Stimulated activated CD4-positive, alpha-beta T cell treated with anti-CD3 and anti-CD28 coated beads, Interleukin-4, amount 100 ng/mL, for 24 hours (primary cell): ENCODE measurements around the gene GRIP2.

Experiments
- DNase-seq: peaks from one replicate; pipeline ENCODE4 v3.0.0-alpha.2; 2020

Gene GRIP2

GRCh38 chr3:14538451-14539088 lies 1.6 kb downstream of the GRIP2 start:
- no peak for DNase-seq

GRCh38 chr3:14537590-14538450 lies 2.3 kb downstream of the GRIP2 start:
- DNase-seq, result no peak

GRCh38 chr3:14536837-14537589 lies 3.1 kb downstream of the GRIP2 start:
- no peak for DNase-seq

- DNase-seq, result no peak
Observed at GRCh38 chr3:14536055-14536815, 3.9 kb downstream of the GRIP2 start.

- no peak for DNase-seq
Observed at GRCh38 chr3:14535616-14536015, 4.5 kb downstream of the GRIP2 start.

- DNase-seq, result no peak
Observed at GRCh38 chr3:14534516-14535191, 5.5 kb downstream of the GRIP2 start.

- no peak for DNase-seq
Observed at GRCh38 chr3:14533457-14533958, 6.6 kb downstream of the GRIP2 start.

GRCh38 chr3:14532691-14533456 lies 7.3 kb downstream of the GRIP2 start:
- DNase-seq, result no peak

- DNase-seq, result no peak
Observed at GRCh38 chr3:14531856-14532395, 8.2 kb downstream of the GRIP2 start.

- no peak for DNase-seq
Observed at GRCh38 chr3:14528081-14528480, 12.1 kb downstream of the GRIP2 start.

GRCh38 chr3:14525685-14526631 lies 14.2 kb downstream of the GRIP2 start:
- no peak for DNase-seq

GRCh38 chr3:14524920-14525660 lies 15.1 kb downstream of the GRIP2 start:
- no peak for DNase-seq

- DNase-seq, result no peak
Observed at GRCh38 chr3:14524311-14524711, 15.8 kb downstream of the GRIP2 start.

- no peak for DNase-seq
Observed at GRCh38 chr3:14523792-14524191, 16.4 kb downstream of the GRIP2 start.

GRCh38 chr3:14522768-14523167 lies 17.4 kb downstream of the GRIP2 start:
- no peak for DNase-seq

GRCh38 chr3:14522129-14522691 lies 17.9 kb downstream of the GRIP2 start:
- DNase-seq, result no peak

- no peak for DNase-seq
Observed at GRCh38 chr3:14521611-14522010, 18.5 kb downstream of the GRIP2 start.

- no peak for DNase-seq
Observed at GRCh38 chr3:14520967-14521366, 19.2 kb downstream of the GRIP2 start.

- no peak for DNase-seq
Observed at GRCh38 chr3:14520149-14520548, 20.0 kb downstream of the GRIP2 start.
